GM23338 (cell line): ENCODE measurements around the gene RGS19.

Source experiments
- CREB1 ChIP-seq: fragments of 250-450 bp; sonication (Bioruptor Pico); IDR thresholded peaks from 2 replicates; pipeline ENCODE4 v1.5.0; 2020; ENCODE audit warnings: low read depth, mild to moderate bottlenecking, moderate library complexity
- CTCF ChIP-seq, 2 experiments: fragments of 200-600 bp in 1 of 2; sonication (generic) in 1 of 2; conservative IDR thresholded peaks; 2 replicates each; pipeline versions ENCODE4 v1.5.1 to v1.6.1; 2016 to 2017; ENCODE audit warnings: antibody characterized with exemption in 2 of 2, low read depth in 2 of 2, mild to moderate bottlenecking in 2 of 2, moderate library complexity in 1 of 2
- ETS1 ChIP-seq: IDR thresholded peaks from 2 replicates; pipeline ENCODE4 v1.6.1; 2016; ENCODE audit warnings: antibody characterized with exemption
- EZH2 ChIP-seq: fragments of 200-600 bp; sonication (generic); IDR thresholded peaks from one replicate; pipeline ENCODE4 v1.8.0; 2017; ENCODE audit warnings: antibody characterized with exemption, mild to moderate bottlenecking, low read depth; ENCODE audit not compliant: unreplicated experiment
- EZH2phosphoT487 ChIP-seq: fragments of 200-600 bp; sonication (generic); IDR thresholded peaks from one replicate; pipeline ENCODE4 v1.8.1; 2018; ENCODE audit warnings: antibody characterized with exemption; ENCODE audit not compliant: unreplicated experiment
- JUNB ChIP-seq: IDR thresholded peaks from one replicate; pipeline ENCODE4 v1.6.1; 2016; ENCODE audit warnings: antibody characterized with exemption; ENCODE audit not compliant: unreplicated experiment
- POLR2AphosphoS5 ChIP-seq: IDR thresholded peaks from 2 replicates; pipeline ENCODE4 v1.6.1; 2016; ENCODE audit warnings: antibody characterized with exemption, low read depth
- REST ChIP-seq: IDR thresholded peaks from one replicate; pipeline ENCODE4 v1.6.1; 2018; ENCODE audit warnings: antibody characterized with exemption; ENCODE audit not compliant: unreplicated experiment
- STAT1 ChIP-seq: IDR thresholded peaks from one replicate; pipeline ENCODE4 v1.6.1; 2016; ENCODE audit warnings: antibody characterized with exemption; ENCODE audit not compliant: unreplicated experiment
- ZNF331 ChIP-seq: fragments of 250-450 bp; sonication (Bioruptor Pico); IDR thresholded peaks from 2 replicates; pipeline ENCODE4 v1.5.0; 2020; ENCODE audit warnings: low read depth, mild to moderate bottlenecking, moderate library complexity
- ZNF462 ChIP-seq: fragments of 250-450 bp; sonication (Bioruptor Pico); IDR thresholded peaks from 2 replicates; pipeline ENCODE4 v1.5.0; 2020; ENCODE audit warnings: mild to moderate bottlenecking, moderate library complexity

- TF ChIP-seq CTCF (conservative IDR thresholded peaks at IDR 0.05; ENCODE audit: low read depth in 2 of 2) (no peak), EZH2phosphoT487 (no peak), REST (no peak), EZH2 (no peak), POLR2AphosphoS5 (no peak), ZNF331 (no peak), STAT1 (no peak), ETS1 (no peak), CREB1 (CRISPR knock-in tag) (no peak), JUNB (no peak), ZNF462 (CRISPR knock-in tag) (no peak)
Observed at GRCh38 chr20:64099880-64100565, 20.7 kb upstream of the RGS19 start.
